PFSK-1 (cell line): Measurements from ENCODE around the gene ZNF385D.

Experiments
- POLR2AphosphoS5 ChIP-seq: IDR thresholded peaks from 2 replicates; pipeline ENCODE4 v1.6.1; 2012; ENCODE audit warnings: low read depth, mild to moderate bottlenecking, control low read depth, low read length, moderate library complexity
- SIN3A ChIP-seq: IDR thresholded peaks from 2 replicates; pipeline ENCODE4 v1.6.1; 2012; ENCODE audit warnings: mild to moderate bottlenecking, low read length, moderate library complexity, borderline replicate concordance; ENCODE audit not compliant: insufficient read depth
- TAF1 ChIP-seq: IDR thresholded peaks from 2 replicates; pipeline ENCODE4 v1.6.1; 2012; ENCODE audit warnings: low read length, control low read depth, borderline replicate concordance; ENCODE audit not compliant: insufficient read depth

- TF ChIP-seq SIN3A (no peak), TAF1 (no peak), POLR2AphosphoS5 (no peak)
Observed at GRCh38 chr3:21561472-21561871, 189.5 kb downstream of the ZNF385D start.
